H1 (cell line): Measurements from ENCODE around the gene RNF111. TPM values are rescaled to one million over a fixed set of nuclear protein-coding genes. Genes with fewer than 3 reads are reported as not detected.

Source experiments
- CTCF ChIA-PET: fragments of 300-600 bp; sonication (Branson Sonifier 250); formaldehyde crosslinking; loops from one replicate; lab custom pipeline; 2021; ENCODE audit not compliant: partially characterized antibody; lab: Charles Lee
- POLR2A ChIA-PET: fragments of 300-600 bp; sonication (Branson Sonifier 250); formaldehyde crosslinking; loops from one replicate; lab custom pipeline; 2021; ENCODE audit warnings: inconsistent platforms; ENCODE audit not compliant: partially characterized antibody; lab: Charles Lee
- DNase-seq, 2 experiments: peaks; one replicate each; pipeline versions ENCODE4 v3.0.0 to v3.0.0-alpha.2; 2010 to 2022; ENCODE audit warnings: low spot score in 2 of 2, low read depth in 1 of 2, mixed read lengths in 1 of 2
- FAIRE-seq: peaks from 2 replicates; lab custom pipeline; 2011; peaks lifted over from hg19 to GRCh38; lab: Jason Lieb, UNC
- H2AFZ ChIP-seq: 2 replicates; pipeline ENCODE4 v1.8.1; 2012; ENCODE audit warnings: low read length, inconsistent platforms
- H2AK5ac ChIP-seq: 2 replicates; pipeline ENCODE4 v1.6.1; 2013; ENCODE audit warnings: low read depth, low read length
- H2BK120ac ChIP-seq: replicated peaks from 2 replicates; pipeline ENCODE3; 2013; ENCODE audit warnings: low read depth, low read length, inconsistent platforms
- H2BK12ac ChIP-seq: 2 replicates; pipeline ENCODE4 v1.6.1; 2013; ENCODE audit warnings: low read depth, low read length
- H2BK15ac ChIP-seq: 2 replicates; pipeline ENCODE4 v1.6.1; 2013; ENCODE audit warnings: low read length
- H2BK20ac ChIP-seq: 2 replicates; pipeline ENCODE4 v1.6.1; 2013; ENCODE audit warnings: low read length
- H2BK5ac ChIP-seq: 2 replicates; pipeline ENCODE4 v1.6.1; 2013; ENCODE audit warnings: low read depth, low read length
- H3K14ac ChIP-seq: 2 replicates; pipeline ENCODE4 v1.6.1; 2013; ENCODE audit warnings: inconsistent platforms; ENCODE audit not compliant: insufficient read length
- H3K18ac ChIP-seq: 2 replicates; pipeline ENCODE4 v1.6.1; 2013; ENCODE audit warnings: low read length; ENCODE audit errors: extremely low read depth
- H3K23ac ChIP-seq: 2 replicates; pipeline ENCODE4 v1.6.1; 2013; ENCODE audit warnings: inconsistent platforms; ENCODE audit not compliant: insufficient read length
- H3K23me2 ChIP-seq: 2 replicates; pipeline ENCODE4 v1.6.1; 2013; ENCODE audit warnings: low read depth, low read length
- H3K27ac ChIP-seq: 2 replicates; pipeline ENCODE4 v1.6.1; 2011; ENCODE audit warnings: low read depth, low read length, inconsistent platforms
- H3K27me3 ChIP-seq, 4 experiments: replicated peaks in 1 of 4; 1 replicate in 1 of 4; 2 replicates in 3 of 4; pipeline versions ENCODE4 v1.6.1 to v1.8.1; 2011 to 2013; ENCODE audit warnings: low read length in 3 of 4, mild to moderate bottlenecking in 3 of 4, inconsistent platforms in 2 of 4, mixed read lengths in 2 of 4, moderate library complexity in 1 of 4; ENCODE audit not compliant: control insufficient read depth in 3 of 4, insufficient read depth in 3 of 4; ENCODE audit errors: extremely low read depth in 1 of 4
- H3K36me3 ChIP-seq, 4 experiments: 2 replicates each; pipeline versions ENCODE4 v1.6.1 to v1.8.1; 2011 to 2013; ENCODE audit warnings: mild to moderate bottlenecking in 4 of 4, low read length in 3 of 4, moderate library complexity in 2 of 4, control low read depth in 1 of 4, inconsistent platforms in 1 of 4; ENCODE audit not compliant: insufficient read depth in 4 of 4, control insufficient read depth in 2 of 4
- H3K4ac ChIP-seq: replicated peaks from 2 replicates; pipeline ENCODE3; 2013; ENCODE audit warnings: low read length, low read depth, mixed read lengths, inconsistent platforms; ENCODE audit not compliant: insufficient read length
- H3K4me1 ChIP-seq, 4 experiments: replicated peaks in 1 of 4; 1 replicate in 1 of 4; 2 replicates in 3 of 4; pipeline versions ENCODE4 v1.6.1 to v1.8.1; 2011 to 2013; ENCODE audit warnings: low read length in 3 of 4, inconsistent platforms in 2 of 4, mixed read lengths in 1 of 4; ENCODE audit not compliant: insufficient read depth in 4 of 4, control insufficient read depth in 3 of 4
- H3K4me2 ChIP-seq, 2 experiments: 2 replicates each; pipeline versions ENCODE4 v1.6.1 to v1.8.1; 2011 to 2013; ENCODE audit warnings: low read depth in 2 of 2, low read length in 2 of 2, control low read depth in 1 of 2, inconsistent platforms in 1 of 2, mild to moderate bottlenecking in 1 of 2; ENCODE audit not compliant: insufficient read depth in 1 of 2
- H3K4me3 ChIP-seq, 4 experiments: fragments of 200-600, 300-600 bp in 1 of 4; sonication (generic), shearing (Covaris generic), sonication (Bioruptor Twin) in 1 of 4; 2 replicates each; pipeline versions ENCODE4 v1.5.1 to v1.8.1; 2011 to 2016; ENCODE audit warnings: low read length in 4 of 4, low read depth in 3 of 4, control low read depth in 2 of 4, inconsistent platforms in 2 of 4, mild to moderate bottlenecking in 2 of 4, mixed read lengths in 1 of 4, moderate library complexity in 1 of 4; ENCODE audit not compliant: insufficient read depth in 2 of 4; ENCODE audit errors: extremely low read depth in 1 of 4
- H3K56ac ChIP-seq: replicated peaks from 2 replicates; pipeline ENCODE3; 2013; ENCODE audit warnings: low read depth, mild to moderate bottlenecking, mixed read lengths, low read length, inconsistent platforms; ENCODE audit not compliant: insufficient read length
- H3K79me1 ChIP-seq: 2 replicates; pipeline ENCODE4 v1.6.1; 2013; ENCODE audit warnings: low read depth, low read length, control low read depth
- H3K79me2 ChIP-seq, 2 experiments: 2 replicates each; pipeline versions ENCODE4 v1.6.1 to v1.8.1; 2012 to 2013; ENCODE audit warnings: low read length in 2 of 2, mild to moderate bottlenecking in 2 of 2, inconsistent platforms in 1 of 2; ENCODE audit not compliant: insufficient read depth in 2 of 2, control insufficient read depth in 1 of 2
- H3K9ac ChIP-seq, 4 experiments: replicated peaks in 1 of 4; 1 replicate in 1 of 4; 2 replicates in 3 of 4; pipeline versions ENCODE4 v1.6.1 to v1.8.1; 2011 to 2013; ENCODE audit warnings: low read depth in 3 of 4, low read length in 3 of 4, control low read depth in 2 of 4, mild to moderate bottlenecking in 2 of 4, moderate library complexity in 2 of 4, inconsistent platforms in 1 of 4; ENCODE audit errors: extremely low read depth in 1 of 4
- H3K9me3 ChIP-seq, 2 experiments: 2 replicates each; pipeline versions ENCODE4 v1.6.1 to v1.8.1; 2012 to 2013; ENCODE audit warnings: mild to moderate bottlenecking in 2 of 2, moderate library complexity in 2 of 2, control low read depth in 1 of 2, inconsistent platforms in 1 of 2, low read depth in 1 of 2, low read length in 1 of 2, mixed read lengths in 1 of 2; ENCODE audit not compliant: insufficient read depth in 2 of 2
- H4K20me1 ChIP-seq, 2 experiments: replicated peaks in 1 of 2; 2 replicates each; pipeline versions ENCODE3 to v1.8.1; 2011 to 2013; ENCODE audit warnings: inconsistent platforms in 2 of 2, low read length in 2 of 2, mild to moderate bottlenecking in 1 of 2; ENCODE audit not compliant: insufficient read depth in 2 of 2, control insufficient read depth in 1 of 2
- H4K5ac ChIP-seq: 2 replicates; pipeline ENCODE4 v1.6.1; 2013; ENCODE audit warnings: low read length, low read depth, mixed read lengths, inconsistent platforms; ENCODE audit not compliant: insufficient read length
- H4K8ac ChIP-seq: 2 replicates; pipeline ENCODE4 v1.8.0; 2013; ENCODE audit warnings: mild to moderate bottlenecking, moderate library complexity, low read length, inconsistent platforms; ENCODE audit not compliant: insufficient read depth; ENCODE audit errors: extremely low read depth
- H4K91ac ChIP-seq: replicated peaks from 2 replicates; pipeline ENCODE3; 2013; ENCODE audit warnings: low read length, mixed read lengths, inconsistent platforms; ENCODE audit not compliant: insufficient read length
- GTF2F1 ChIP-seq: IDR thresholded peaks from 2 replicates; pipeline ENCODE4 v1.6.1; 2012; ENCODE audit warnings: low read depth, low read length, improper control_type of control experiment, borderline replicate concordance
- POLR2AphosphoS5 ChIP-seq: IDR thresholded peaks from 2 replicates; pipeline ENCODE4 v1.6.1; 2011; ENCODE audit warnings: low read depth, low read length
- WGBS, 2 experiments: shearing (Covaris generic) in 1 of 2; methylation state at CpG; one replicate each; pipeline versions ENCODE4 v1.1.6 to v1.1.7; 2013 to 2015; ENCODE audit warnings: low lambda C conversion rate in 2 of 2, mixed read lengths in 2 of 2, inconsistent platforms in 1 of 2, low coverage in 1 of 2, missing lambda C conversion rate in 1 of 2; ENCODE audit not compliant: insufficient replicate concordance in 2 of 2, insufficient coverage in 1 of 2, insufficient read length in 1 of 2; ENCODE audit errors: extremely low coverage in 1 of 2, missing lambda C conversion rate in 1 of 2; 5-methylcytosine and 5-hydroxymethylcytosine counted together
- polyA plus RNA-seq, 7 experiments: library from polyadenylated mRNA; depleted of rRNA in 3 of 7; stranded (reverse) in 5 of 7; unstranded in 2 of 7; fragments of >200 nt in 5 of 7; fragments of 200-250 nt in 2 of 7; gene quantifications; 1 replicate in 5 of 7; 2 replicates in 1 of 7; 4 replicates in 1 of 7; pipeline versions ENCODE4 v1.2.1 to v1.2.3, GENCODE V29; 2011 to 2013; ENCODE audit warnings: missing spikeins in 2 of 7, mixed read lengths in 2 of 7
- total RNA-seq: library from RNA; stranded (reverse); fragmentation: NEBNext Ultra II Directional; extraction: Animal tissue kit (Norgen Biotek cat#: 25700); gene quantifications from 2 replicates; pipeline ENCODE4 v1.2.1, GENCODE V29; 2021

The RNF111 gene
- total and polyA plus RNA-seq, 2 of the 8 experiments (the other 6 are each of a cell fraction or from before 2014, with no cell fraction given) = 18.5 to 26.6 TPM

DNA sequence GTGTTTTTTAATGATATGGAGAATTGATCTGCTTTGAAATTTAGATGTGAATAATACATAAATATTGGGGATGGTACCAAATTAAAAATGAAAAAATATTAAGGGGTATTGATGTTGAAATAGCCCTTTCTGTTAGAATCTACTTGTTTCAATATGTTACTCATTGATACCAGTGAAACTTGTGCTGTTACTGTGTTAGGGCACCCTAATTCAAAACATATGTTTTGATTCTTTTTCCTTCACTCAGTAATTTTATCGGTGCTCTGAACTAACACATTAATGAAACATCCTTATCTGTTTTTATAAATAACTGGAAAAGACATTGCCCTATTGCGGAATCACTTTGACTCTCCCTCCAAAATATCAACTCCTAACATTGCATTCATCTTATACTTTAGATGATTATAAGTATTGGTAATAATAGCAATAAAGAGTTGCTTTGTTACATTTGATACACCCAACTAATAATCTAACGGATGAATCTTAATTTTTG, 65.5 kb downstream of the RNF111 start:
- H3K9me3 ChIP-seq = no peaks in the 10 kb centered on the region
- no peak overlapping the region for H4K8ac ChIP-seq
- no peak overlapping the region for H3K14ac ChIP-seq
- no peak overlapping the region for H3K23ac ChIP-seq
- DNase-seq = no peak
- H2BK5ac ChIP-seq = no peak overlapping the region
- H2BK12ac ChIP-seq = no peak overlapping the region
- H3K18ac ChIP-seq = no peak overlapping the region
- no peak overlapping the region for H3K4me2 ChIP-seq
- H2AK5ac ChIP-seq = no peak overlapping the region
- H3K9ac ChIP-seq = no peak overlapping the region
- H4K91ac ChIP-seq = no peak overlapping the region
- H3K27me3 ChIP-seq = no peaks in the 10 kb centered on the region
- H3K4me3 ChIP-seq = no peak overlapping the region
- no peak overlapping the region for H3K4ac ChIP-seq
- H3K4me1 ChIP-seq = 0 out of 7 replicates have a peak, but pooled peaks cover 0 to 2% (median 0%) of the 10 kb centered on the region in 4 experiments
- H3K36me3 ChIP-seq = peaks cover 0 to 20% (median 2%) of the 10 kb centered on the region in 4 experiments; a peak in 4 of 8 replicates
- no peak overlapping the region for H2BK20ac ChIP-seq
- H3K79me2 ChIP-seq = no peaks in the 10 kb centered on the region
- H4K20me1 ChIP-seq = peaks cover 0 to 2% of the 10 kb centered on the region in 2 experiments
- ChIA-PET POLR2A (no interaction called here), CTCF (no interaction called here)
- no peak for FAIRE-seq
- 92% methylated on average over 3 of the region's 3 CpGs; no CpG with 5 or more reads in 1 of the 2 experiments for WGBS, 2 experiments
- H3K27ac ChIP-seq = no peak overlapping the region
- H2AFZ ChIP-seq = no peak overlapping the region
- H2BK120ac ChIP-seq = no peak overlapping the region
- no peaks in the 10 kb centered on the region for H3K23me2 ChIP-seq
- no peak overlapping the region for H4K5ac ChIP-seq
- TF ChIP-seq GTF2F1 = no peak
- no peak for TF ChIP-seq POLR2AphosphoS5
- no peak overlapping the region for H2BK15ac ChIP-seq
- no peaks in the 10 kb centered on the region for H3K79me1 ChIP-seq
- no peak overlapping the region for H3K56ac ChIP-seq
